ENCODE results near the gene ZNF878. TPM values are rescaled to one million over a fixed set of nuclear protein-coding genes. Genes with fewer than 3 reads are reported as not detected.

ZNF878 gene
- total RNA-seq, 1 experiment from 2014 or later, result not detected

- no peak for TF ChIP-seq ELF1 (IDR thresholded peaks at IDR 0.05; ENCODE audit: borderline replicate concordance, low read depth)
- no peak for TF ChIP-seq SIN3A (IDR thresholded peaks at IDR 0.05; ENCODE audit: low read depth)
- TF ChIP-seq CBX3 (IDR thresholded peaks at IDR 0.05; ENCODE audit: low read depth), result no peak
- no peak for TF ChIP-seq POLR2AphosphoS5 (IDR thresholded peaks at IDR 0.05; ENCODE audit: low read depth, low read length)
These were observed 42.5 kb upstream of the ZNF878 start (continued) for GRCh38 chr19:12095111-12095790.

GRCh38 chr19:12093777-12094176, 41.0 kb upstream of the ZNF878 start:
- H3K27ac ChIP-seq (ENCODE audit: low read depth, low read length), result no peak overlapping the region
- CTCF ChIA-PET, result no interaction called here
- H3K4me1 ChIP-seq (ENCODE audit: control insufficient read depth in 1 of 2, insufficient read depth in 2 of 2, low read length in 2 of 2), result no peaks in the 10 kb centered on the region
- no peaks in the 10 kb centered on the region for H3K79me2 ChIP-seq (ENCODE audit: insufficient read depth, low read length)
- POLR2A ChIA-PET, result no interaction called here
- RAD21 ChIA-PET (ENCODE audit: low non-redundant PET in 1 of 2, low total read pairs in 2 of 2, uncharacterized antibody in 2 of 2, unreplicated experiment in 2 of 2), result no interaction called here
- no peaks in the 10 kb centered on the region for H3K27me3 ChIP-seq (ENCODE audit: insufficient read depth, low read length)
- peaks cover 0 to 3% of the 10 kb centered on the region in 2 experiments; a peak in 2 of 4 replicates for H3K9me3 ChIP-seq (ENCODE audit: control insufficient read depth in 1 of 2, insufficient read depth in 1 of 2, low read depth in 1 of 2, low read length in 2 of 2)
- ATAC-seq (no peak), DNase-seq (ENCODE audit: low read depth, low spot score) (no peak)
- no peaks in the 10 kb centered on the region for H4K20me1 ChIP-seq (ENCODE audit: insufficient read depth)
- BruUV-seq (replicated peaks), result no TSS peak
- no peak overlapping the region for H2AFZ ChIP-seq (ENCODE audit: low read depth, low read length, poor library complexity, severe bottlenecking)
- no peak overlapping the region for H3K4me2 ChIP-seq (ENCODE audit: low read length)
- TF ChIP-seq JUND (IDR thresholded peaks at IDR 0.05), result no peak
- H3K4me3 ChIP-seq (replicated peaks in 1 of 2; ENCODE audit: low read depth in 1 of 2, low read length in 2 of 2), result no peak overlapping the region
- intact Hi-C loops (cut with micrococcal nuclease), result no loop called here
- H3K9me2 ChIP-seq (ENCODE audit: insufficient read depth), result no peaks in the 10 kb centered on the region
- H3K9ac ChIP-seq (ENCODE audit: low read length), result no peak overlapping the region
- H3K36me3 ChIP-seq (ENCODE audit: control insufficient read depth in 1 of 2, insufficient read depth in 2 of 2, low read length in 2 of 2), result no peaks in the 10 kb centered on the region

GRCh38 chr19:12092956-12093355, 40.2 kb upstream of the ZNF878 start:
- no peak overlapping the region for H3K4me2 ChIP-seq (ENCODE audit: low read length)
- ChIA-PET CTCF (no interaction called here), POLR2A (no interaction called here), RAD21 (ENCODE audit: low non-redundant PET in 1 of 2, low total read pairs in 2 of 2, uncharacterized antibody in 2 of 2, unreplicated experiment in 2 of 2) (no interaction called here)
- H3K79me2 ChIP-seq (ENCODE audit: insufficient read depth, low read length), result no peaks in the 10 kb centered on the region
- no peaks in the 10 kb centered on the region for H3K36me3 ChIP-seq (ENCODE audit: control insufficient read depth in 1 of 2, insufficient read depth in 2 of 2, low read length in 2 of 2)
- ATAC-seq (no peak), DNase-seq (ENCODE audit: low read depth, low spot score) (no peak)
- H3K27ac ChIP-seq (ENCODE audit: low read depth, low read length), result no peak overlapping the region
- H3K9me2 ChIP-seq (ENCODE audit: insufficient read depth), result no peaks in the 10 kb centered on the region
- no peak overlapping the region for H3K4me3 ChIP-seq (replicated peaks in 1 of 2; ENCODE audit: low read depth in 1 of 2, low read length in 2 of 2)
- H4K20me1 ChIP-seq (ENCODE audit: insufficient read depth), result no peaks in the 10 kb centered on the region
- H3K9ac ChIP-seq (ENCODE audit: low read length), result no peak overlapping the region
- H3K9me3 ChIP-seq (ENCODE audit: control insufficient read depth in 1 of 2, insufficient read depth in 1 of 2, low read depth in 1 of 2, low read length in 2 of 2), result peaks cover 0 to 7% of the 10 kb centered on the region in 2 experiments; a peak in 2 of 4 replicates
- no peaks in the 10 kb centered on the region for H3K4me1 ChIP-seq (ENCODE audit: control insufficient read depth in 1 of 2, insufficient read depth in 2 of 2, low read length in 2 of 2)
- BruUV-seq (replicated peaks), result no TSS peak
- no peak overlapping the region for H2AFZ ChIP-seq (ENCODE audit: low read depth, low read length, poor library complexity, severe bottlenecking)
- intact Hi-C loops (cut with micrococcal nuclease), result no loop called here
- H3K27me3 ChIP-seq (ENCODE audit: insufficient read depth, low read length), result no peaks in the 10 kb centered on the region
- TF ChIP-seq CTCF (IDR thresholded peaks at IDR 0.05 in 2 of 3, conservative IDR thresholded peaks at IDR 0.05 in 1 of 3; ENCODE audit: borderline replicate concordance in 1 of 3, insufficient read depth in 1 of 3, low read depth in 2 of 3, low read length in 2 of 3) (no peak), TCF7L2 (IDR thresholded peaks at IDR 0.05; ENCODE audit: borderline replicate concordance, extremely low read depth, insufficient read depth, insufficient read length) (no peak), JUND (IDR thresholded peaks at IDR 0.05) (no peak), POLR2A (IDR thresholded peaks at IDR 0.05; ENCODE audit: borderline replicate concordance, extremely low read depth, insufficient read depth, insufficient read length) (no peak), EGR1 (IDR thresholded peaks at IDR 0.05; ENCODE audit: low read depth) (no peak), MAX (IDR thresholded peaks at IDR 0.05) (no peak), FOSL1 (IDR thresholded peaks at IDR 0.05; ENCODE audit: low read depth) (no peak), YY1 (IDR thresholded peaks at IDR 0.05; ENCODE audit: extremely low read depth, insufficient replicate concordance, low read depth, low read length) (no peak), SP1 (IDR thresholded peaks at IDR 0.05; ENCODE audit: low read depth) (no peak), SRF (IDR thresholded peaks at IDR 0.05; ENCODE audit: low read depth) (no peak), EZH2 (IDR thresholded peaks at IDR 0.05) (no peak), ZBTB33 (IDR thresholded peaks at IDR 0.05; ENCODE audit: extremely low read depth, insufficient replicate concordance, low read length) (no peak)

Measured in HCT116 (cell line).